Jurkat, Clone E6-1 (cell line): ENCODE results near the gene PTPRK.
A peak's percentile ranks its signal among the peaks of the same experiment; 100 is the strongest.

ENCODE experiments used
- DNase-seq: peaks from one replicate; pipeline ENCODE4 v3.0.0-alpha.2; 2011; ENCODE audit warnings: low read depth, low spot score
- H3K4me3 ChIP-seq: 2 replicates; pipeline ENCODE4 v1.5.1; 2011; ENCODE audit warnings: mild to moderate bottlenecking, low read length, control low read depth, moderate library complexity

PTPRK gene

DNA sequence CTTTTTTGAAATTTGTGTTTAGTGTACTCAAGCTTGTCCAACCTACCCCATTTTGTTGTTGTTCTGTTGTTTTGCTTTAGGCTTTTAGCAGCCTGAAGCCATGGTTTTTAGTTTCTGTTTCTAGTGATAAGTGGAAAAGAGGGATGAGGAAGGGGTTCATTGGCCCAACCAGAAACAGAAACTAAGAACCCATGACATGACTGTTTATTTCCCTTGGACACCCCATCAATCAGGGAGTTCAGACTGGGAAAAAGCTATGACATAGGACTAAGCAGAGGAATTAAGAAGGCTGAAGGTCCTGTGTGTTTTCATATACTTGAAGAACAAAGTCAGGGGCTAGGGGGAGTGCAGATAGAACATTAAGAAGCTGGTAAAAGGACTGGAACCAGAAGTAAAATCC is 425.0 kb downstream of the PTPRK start:
- no peak for DNase-seq
- H3K4me3 ChIP-seq = no peak overlapping the region

DNA sequence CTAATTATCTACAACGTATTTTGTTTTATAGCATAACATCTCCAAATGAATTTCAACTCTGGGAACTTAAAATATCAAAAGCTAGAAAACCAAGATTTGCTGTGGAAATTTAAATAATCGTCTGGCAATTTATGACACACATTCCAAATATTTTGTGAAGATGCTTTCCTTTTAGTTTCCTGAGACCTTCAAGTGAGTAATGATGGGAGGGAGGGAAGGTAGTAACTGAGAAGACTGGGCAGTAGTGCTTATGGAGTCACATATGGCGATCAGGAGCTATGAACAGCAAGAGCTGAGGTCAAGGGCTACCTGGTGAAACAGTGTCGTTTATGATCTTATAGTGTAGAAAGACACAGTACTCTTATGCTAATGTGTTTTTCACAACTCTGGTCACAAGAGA is 441.4 kb downstream of the PTPRK start:
- no peak overlapping the region for H3K4me3 ChIP-seq
- DNase-seq = no peak

- no peak overlapping the region for H3K4me3 ChIP-seq
- no peak for DNase-seq
Observed at GRCh38 chr6:128078276-128078675, 442.1 kb downstream of the PTPRK start.

DNA sequence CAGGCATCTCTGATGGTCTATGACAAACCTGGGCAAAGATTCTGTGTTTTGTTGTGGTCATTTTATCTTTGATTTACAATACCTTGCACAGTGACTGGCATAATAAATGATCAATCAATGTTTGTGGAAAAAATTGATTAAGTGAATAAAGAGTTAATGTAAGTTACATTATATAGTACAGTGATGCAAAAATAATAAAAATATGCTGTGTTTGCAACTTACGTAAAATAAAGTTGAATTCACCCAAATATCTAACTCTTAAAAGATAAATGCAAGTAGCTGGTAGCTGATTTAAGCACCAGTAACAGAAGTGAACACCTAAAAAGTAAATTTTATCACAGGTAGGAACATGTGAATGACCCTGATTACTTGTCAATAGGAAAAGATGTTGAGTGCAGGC is 443.6 kb downstream of the PTPRK start:
- DNase-seq = no peak
- no peak overlapping the region for H3K4me3 ChIP-seq

DNA sequence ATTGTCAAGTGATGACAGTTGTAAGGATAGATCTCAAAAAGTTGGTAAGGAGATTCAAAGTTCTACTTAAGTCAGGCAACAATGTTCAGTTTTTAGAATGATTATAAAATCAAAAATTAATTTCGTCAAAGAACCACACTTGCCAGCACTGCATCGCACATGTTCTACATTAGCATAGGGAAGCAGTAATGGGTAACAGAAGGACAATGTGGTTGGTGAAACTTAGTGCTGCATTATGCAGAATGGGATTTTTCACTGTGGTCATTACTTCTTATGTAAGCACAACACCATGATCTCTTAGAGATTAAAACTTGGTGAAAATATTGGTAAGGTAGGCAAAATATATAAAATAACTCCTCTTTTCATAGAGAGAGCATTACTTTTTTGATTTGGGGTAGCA is 445.8 kb downstream of the PTPRK start:
- H3K4me3 ChIP-seq = no peak overlapping the region
- no peak for DNase-seq

- H3K4me3 ChIP-seq = no peak overlapping the region
- DNase-seq = no peak
Observed at GRCh38 chr6:128073389-128073788, 447.0 kb downstream of the PTPRK start.

DNA sequence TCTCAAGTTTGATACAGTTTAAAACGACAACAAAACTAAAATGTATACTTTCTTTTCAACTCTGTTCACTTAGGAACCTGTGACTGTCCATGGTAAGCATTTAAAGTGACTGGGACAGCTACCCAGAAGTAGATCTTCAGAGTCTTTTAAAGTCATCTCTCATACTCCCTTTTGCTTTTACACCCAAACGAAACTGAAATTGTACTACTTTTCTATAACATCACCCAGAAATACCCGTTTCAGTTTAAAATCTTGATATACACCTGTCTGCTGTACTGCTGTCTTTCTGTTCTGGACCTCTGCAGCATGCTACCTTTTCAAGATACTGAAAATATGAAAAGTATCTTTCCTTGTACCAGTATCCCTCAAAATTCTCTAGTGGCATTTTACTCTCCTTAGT is 449.2 kb downstream of the PTPRK start:
- no peak overlapping the region for H3K4me3 ChIP-seq
- DNase-seq = no peak

- DNase-seq = no peak
- H3K4me3 ChIP-seq = no peak overlapping the region
Observed at GRCh38 chr6:128070406-128070805, 450.0 kb downstream of the PTPRK start.

DNA sequence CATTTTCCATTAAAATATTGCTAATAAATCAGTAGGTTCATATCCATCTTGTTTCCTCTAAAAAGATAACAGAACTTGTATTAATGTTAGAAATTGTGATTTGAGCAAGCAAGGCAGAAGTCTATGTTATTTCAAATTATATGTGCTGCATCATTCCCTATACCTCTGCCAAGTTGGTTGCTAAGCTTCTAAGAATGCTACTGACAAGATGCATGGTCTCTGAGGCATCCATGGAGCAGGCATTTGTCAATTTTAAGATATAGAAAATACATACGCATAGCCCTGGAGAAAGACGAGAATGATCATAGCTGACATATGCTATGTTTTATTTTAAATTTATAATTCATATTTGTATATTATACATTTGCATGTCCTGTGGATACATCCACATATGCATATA is 451.2 kb downstream of the PTPRK start:
- H3K4me3 ChIP-seq = no peak overlapping the region
- no peak for DNase-seq

GRCh38 chr6:128068119-128068479 is 452.3 kb downstream of the PTPRK start:
- DNase-seq = no peak
- H3K4me3 ChIP-seq = no peak overlapping the region

DNA sequence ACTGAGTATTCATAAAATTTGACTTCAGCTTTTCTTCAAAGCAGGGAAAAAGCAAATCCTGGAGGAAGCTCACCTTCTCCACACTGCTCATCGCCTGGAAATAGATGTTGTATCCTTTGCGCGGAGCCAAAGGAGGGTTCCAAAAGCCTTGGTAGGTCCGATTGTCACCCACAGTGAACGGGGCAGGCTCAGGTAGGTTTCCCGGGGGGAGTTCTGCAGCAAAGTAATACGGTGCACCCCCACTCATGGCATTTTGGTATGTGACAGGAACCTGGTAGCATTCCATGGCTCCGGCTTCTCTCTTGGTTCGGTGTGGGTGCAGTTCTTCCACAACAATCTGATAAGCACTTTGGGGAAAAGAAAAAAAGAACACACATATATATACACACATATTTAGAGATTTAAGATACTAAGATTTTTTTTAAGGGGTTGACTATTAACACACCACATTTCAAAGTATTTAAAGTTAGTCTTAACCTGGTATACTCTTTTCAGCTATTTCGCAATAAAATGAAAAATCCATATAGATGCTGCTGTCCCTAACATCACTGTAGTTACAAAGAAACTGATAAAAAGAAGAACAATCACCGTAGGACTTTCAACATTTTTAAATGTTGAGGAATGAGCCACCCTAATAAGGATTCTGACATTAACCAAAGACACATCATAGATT is 452.8 kb downstream of the PTPRK start:
- DNase-seq = no peak
- no peak overlapping the region for H3K4me3 ChIP-seq

GRCh38 chr6:128065072-128065471 is 455.3 kb downstream of the PTPRK start:
- no peak for DNase-seq
- no peak overlapping the region for H3K4me3 ChIP-seq

DNA sequence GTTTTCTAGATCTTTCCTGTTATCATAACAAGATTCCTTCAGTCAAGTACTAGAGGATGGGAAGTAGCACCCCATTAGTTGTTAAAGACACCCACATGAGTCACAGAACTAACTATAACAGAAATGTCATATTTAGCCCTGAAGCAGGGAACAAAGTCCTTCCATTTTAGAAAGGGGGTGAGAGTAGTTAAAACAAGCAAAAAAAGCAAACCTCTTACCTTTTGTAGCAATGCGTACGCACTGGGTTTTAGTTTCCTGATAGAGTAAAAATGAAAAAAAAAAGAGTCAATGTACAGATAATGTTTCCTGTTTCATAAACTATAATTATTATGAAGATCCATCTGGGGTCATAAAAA is 455.9 kb downstream of the PTPRK start:
- H3K4me3 ChIP-seq = no peak overlapping the region
- no peak for DNase-seq

GRCh38 chr6:128063850-128064539 is 456.4 kb downstream of the PTPRK start:
- H3K4me3 ChIP-seq = no peak overlapping the region
- no peak for DNase-seq

DNA sequence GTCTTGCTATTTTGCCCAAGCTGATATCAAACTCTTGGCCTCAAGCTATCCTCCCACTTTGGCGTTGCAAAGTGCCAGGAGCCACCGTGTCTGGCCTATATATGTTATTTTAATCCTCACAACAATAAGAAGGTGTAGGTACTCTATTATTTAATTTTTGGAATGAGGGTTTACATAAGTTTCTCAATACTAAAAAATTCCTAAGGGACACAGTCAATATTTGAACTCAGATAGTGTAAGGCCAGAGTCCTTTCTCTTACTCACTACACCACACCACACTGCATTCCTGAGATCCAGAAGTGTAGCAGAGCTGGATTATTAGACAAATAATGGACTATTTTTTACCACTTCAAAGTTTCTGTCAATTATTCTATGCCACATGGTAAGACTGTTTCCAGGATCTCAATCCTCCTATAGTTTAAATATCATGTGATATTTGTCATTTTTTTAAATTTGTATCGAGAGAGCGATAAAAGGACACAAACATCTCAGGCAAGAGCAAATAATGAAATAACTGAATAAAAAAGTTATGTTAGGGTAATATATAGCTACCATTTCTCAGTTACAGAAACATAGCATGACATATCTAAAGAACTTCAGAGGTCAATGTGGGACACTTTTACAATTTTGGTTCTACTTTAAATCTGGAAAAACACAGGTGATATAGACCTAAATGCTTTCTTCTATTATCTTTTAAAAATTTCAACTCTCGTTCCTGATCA is 457.4 kb downstream of the PTPRK start:
- no peak overlapping the region for H3K4me3 ChIP-seq
- no peak for DNase-seq

- no peak overlapping the region for H3K4me3 ChIP-seq
- DNase-seq = no peak
Observed at GRCh38 chr6:128057946-128058345, 462.5 kb downstream of the PTPRK start.

DNA sequence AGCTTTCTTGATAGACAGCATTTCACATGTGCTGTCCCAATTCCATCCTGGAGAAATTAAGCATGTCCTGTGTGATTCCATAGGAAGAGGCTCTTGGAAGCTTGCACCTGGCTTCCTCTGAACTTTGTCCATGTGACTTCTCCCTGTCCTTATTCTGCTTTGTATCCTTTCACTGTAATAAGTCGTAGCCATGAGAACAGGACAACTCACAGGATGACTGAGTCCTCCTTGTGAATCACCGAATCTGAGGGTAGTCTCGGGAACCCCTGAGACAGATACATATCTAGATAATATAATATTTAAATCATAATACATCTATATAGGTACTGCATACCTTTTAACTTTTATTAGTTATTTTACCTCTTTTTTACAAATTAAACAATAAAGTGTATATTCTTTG is 462.9 kb downstream of the PTPRK start:
- DNase-seq = no peak
- no peak overlapping the region for H3K4me3 ChIP-seq

- no peak overlapping the region for H3K4me3 ChIP-seq
- DNase-seq = no peak
Observed at GRCh38 chr6:128053109-128053508, 467.3 kb downstream of the PTPRK start.

GRCh38 chr6:128047989-128048388 is 472.4 kb downstream of the PTPRK start:
- H3K4me3 ChIP-seq = no peak overlapping the region
- DNase-seq = no peak

DNA sequence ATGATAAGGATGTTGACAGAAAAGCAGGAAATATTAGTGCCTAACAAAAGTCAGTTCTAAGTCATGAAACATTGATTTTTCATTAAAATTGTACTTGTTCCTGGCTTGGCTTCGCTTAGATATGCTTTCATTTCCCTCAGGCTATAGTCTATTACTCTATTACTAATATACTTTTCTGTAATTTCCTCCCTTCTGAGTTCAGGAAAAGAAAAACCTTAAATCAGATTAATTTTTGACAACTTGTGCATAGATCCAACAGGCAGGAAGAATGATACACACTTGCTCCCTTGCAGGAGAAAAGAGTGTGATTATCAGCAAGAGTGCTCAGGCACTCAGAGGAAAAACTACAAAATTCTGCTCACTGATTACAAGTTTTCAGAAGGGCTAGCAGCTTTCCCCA is 474.4 kb downstream of the PTPRK start:
- no peak overlapping the region for H3K4me3 ChIP-seq
- no peak for DNase-seq

- H3K4me3 ChIP-seq = no peak overlapping the region
- DNase-seq = peak; percentile 12
Observed at GRCh38 chr6:128039543-128039942, 480.9 kb downstream of the PTPRK start.
